H9 (cell line): ENCODE data around the gene ZNF280A. TPM values are rescaled to one million over a fixed set of nuclear protein-coding genes. Genes with fewer than 3 reads are reported as not detected.

Source experiments
- DNase-seq: peaks from one replicate; pipeline ENCODE4 v3.0.0-alpha.2; 2017
- H2AFZ ChIP-seq: one replicate; pipeline ENCODE4 v1.6.1; 2013; ENCODE audit warnings: mild to moderate bottlenecking, low read length, control low read depth, moderate library complexity
- H2AK5ac ChIP-seq: 2 replicates; pipeline ENCODE4 v1.6.1; 2013; ENCODE audit warnings: low read length, control low read depth, mixed read lengths; ENCODE audit not compliant: insufficient read length
- H2BK120ac ChIP-seq: one replicate; pipeline ENCODE4 v1.6.1; 2013; ENCODE audit warnings: low read depth, mild to moderate bottlenecking, low read length, control low read depth, inconsistent platforms; ENCODE audit not compliant: poor library complexity, severe bottlenecking
- H2BK12ac ChIP-seq: 2 replicates; pipeline ENCODE4 v1.6.1; 2013; ENCODE audit warnings: low read length, control low read depth, mixed read lengths, low read depth; ENCODE audit not compliant: insufficient read length
- H2BK15ac ChIP-seq: 2 replicates; pipeline ENCODE4 v1.6.1; 2013; ENCODE audit warnings: low read depth, low read length, control low read depth
- H2BK20ac ChIP-seq: one replicate; pipeline ENCODE4 v1.6.1; 2013; ENCODE audit warnings: low read depth, mild to moderate bottlenecking, low read length, control low read depth, inconsistent platforms; ENCODE audit not compliant: poor library complexity, severe bottlenecking
- H2BK5ac ChIP-seq: 2 replicates; pipeline ENCODE4 v1.6.1; 2013; ENCODE audit warnings: low read length, control low read depth, mixed read lengths; ENCODE audit not compliant: insufficient read length
- H3K14ac ChIP-seq: 2 replicates; pipeline ENCODE4 v1.6.1; 2013; ENCODE audit warnings: low read length, control low read depth; ENCODE audit not compliant: insufficient read depth
- H3K18ac ChIP-seq: 2 replicates; pipeline ENCODE4 v1.6.1; 2013; ENCODE audit warnings: low read depth, mild to moderate bottlenecking, mixed read lengths, low read length, control low read depth; ENCODE audit not compliant: insufficient read length
- H3K23ac ChIP-seq: 2 replicates; pipeline ENCODE4 v1.6.1; 2013; ENCODE audit warnings: low read length, control low read depth, mixed read lengths, low read depth; ENCODE audit not compliant: insufficient read length
- H3K23me2 ChIP-seq: 2 replicates; pipeline ENCODE4 v1.6.1; 2013; ENCODE audit warnings: low read depth, mild to moderate bottlenecking, mixed read lengths, low read length, control low read depth; ENCODE audit not compliant: insufficient read length, poor library complexity, severe bottlenecking
- H3K27ac ChIP-seq: 2 replicates; pipeline ENCODE4 v1.5.1; 2013; ENCODE audit warnings: low read length, control low read depth, mixed read lengths, low read depth; ENCODE audit not compliant: insufficient read length
- H3K27me3 ChIP-seq: 2 replicates; pipeline ENCODE4 v1.6.1; 2013; ENCODE audit warnings: low read length, control low read depth, inconsistent platforms; ENCODE audit not compliant: insufficient read depth
- H3K4ac ChIP-seq: 2 replicates; pipeline ENCODE4 v1.6.1; 2013; ENCODE audit warnings: low read depth, mild to moderate bottlenecking, control low read depth, inconsistent platforms, low read length, moderate library complexity
- H3K4me1 ChIP-seq: 2 replicates; pipeline ENCODE4 v1.6.1; 2013; ENCODE audit warnings: low read length, control low read depth, inconsistent platforms; ENCODE audit not compliant: insufficient read depth
- H3K4me2 ChIP-seq: 2 replicates; pipeline ENCODE4 v1.6.1; 2013; ENCODE audit warnings: low read length, control low read depth, mixed read lengths; ENCODE audit not compliant: insufficient read length, insufficient read depth
- H3K56ac ChIP-seq: 2 replicates; pipeline ENCODE4 v1.6.1; 2013; ENCODE audit warnings: low read depth, mild to moderate bottlenecking, mixed read lengths, low read length, control low read depth; ENCODE audit not compliant: insufficient read length
- H3K79me1 ChIP-seq: 2 replicates; pipeline ENCODE4 v1.6.1; 2013; ENCODE audit warnings: low read depth, mild to moderate bottlenecking, moderate library complexity, low read length, control low read depth, inconsistent platforms; ENCODE audit not compliant: insufficient read depth, poor library complexity, severe bottlenecking
- H3K79me2 ChIP-seq: 2 replicates; pipeline ENCODE4 v1.6.1; 2013; ENCODE audit warnings: low read length, control low read depth, inconsistent platforms; ENCODE audit not compliant: insufficient read depth
- H3K9ac ChIP-seq: 2 replicates; pipeline ENCODE4 v1.6.1; 2013; ENCODE audit warnings: low read length, control low read depth, mixed read lengths; ENCODE audit not compliant: insufficient read length; ENCODE audit errors: extremely low read depth
- H3K9me3 ChIP-seq: one replicate; pipeline ENCODE4 v1.6.1; 2013; ENCODE audit warnings: low read depth, low read length, inconsistent platforms; ENCODE audit not compliant: control insufficient read depth
- H3T11ph ChIP-seq: one replicate; pipeline ENCODE4 v1.6.1; 2013; ENCODE audit warnings: mild to moderate bottlenecking, low read length, control low read depth, inconsistent platforms
- H4K20me1 ChIP-seq: one replicate; pipeline ENCODE4 v1.6.1; 2013; ENCODE audit not compliant: control insufficient read depth, insufficient read length, insufficient read depth
- H4K5ac ChIP-seq: 2 replicates; pipeline ENCODE4 v1.6.1; 2013; ENCODE audit warnings: low read depth, mild to moderate bottlenecking, mixed read lengths, low read length, control low read depth; ENCODE audit not compliant: insufficient read length
- H4K8ac ChIP-seq: replicated peaks from 2 replicates; pipeline ENCODE4 v1.6.1; 2013; ENCODE audit warnings: low read length, control low read depth, mixed read lengths, low read depth; ENCODE audit not compliant: insufficient read length
- H4K91ac ChIP-seq: 2 replicates; pipeline ENCODE4 v1.6.1; 2013; ENCODE audit warnings: low read depth, mild to moderate bottlenecking, moderate library complexity, mixed read lengths, low read length, control low read depth; ENCODE audit not compliant: insufficient read length
- H3K27ac Mint-ChIP-seq, 3 experiments: 2 replicates in 2 of 3; 3 replicates in 1 of 3; pipeline ENCODE4 v1.8.0; 2020 to 2021; ENCODE audit warnings: mixed read lengths in 3 of 3, mild to moderate bottlenecking in 1 of 3, moderate library complexity in 1 of 3
- H3K27me3 Mint-ChIP-seq: 2 replicates; pipeline ENCODE4 v1.8.0; 2021; ENCODE audit warnings: low read depth, mild to moderate bottlenecking, moderate library complexity, mixed read lengths
- H3K36me3 Mint-ChIP-seq, 3 experiments: 2 replicates in 2 of 3; 3 replicates in 1 of 3; pipeline ENCODE4 v1.8.0; 2020 to 2021; ENCODE audit warnings: low read depth in 3 of 3, mixed read lengths in 3 of 3; ENCODE audit not compliant: insufficient read depth in 1 of 3
- H3K4me1 Mint-ChIP-seq, 2 experiments: 2 replicates each; pipeline ENCODE4 v1.8.0; 2020; ENCODE audit warnings: mixed read lengths in 2 of 2
- H3K4me3 Mint-ChIP-seq, 2 experiments: 2 replicates in 1 of 2; 3 replicates in 1 of 2; pipeline ENCODE4 v1.8.0; 2020 to 2021; ENCODE audit warnings: mild to moderate bottlenecking in 2 of 2, mixed read lengths in 2 of 2, moderate library complexity in 1 of 2
- H3K9me3 Mint-ChIP-seq, 2 experiments: 2 replicates in 1 of 2; 3 replicates in 1 of 2; pipeline ENCODE4 v1.8.0; 2020; ENCODE audit warnings: mild to moderate bottlenecking in 2 of 2, mixed read lengths in 2 of 2, moderate library complexity in 1 of 2
- WGBS: extraction: QIAGEN DNeasy Blood & Tissue Kit; methylation state at CpG from one replicate; pipeline ENCODE4 v1.1.7; 2013; ENCODE audit warnings: missing lambda C conversion rate, low lambda C conversion rate, mixed read lengths; ENCODE audit not compliant: insufficient read length; ENCODE audit errors: extremely low coverage; 5-methylcytosine and 5-hydroxymethylcytosine counted together
- total RNA-seq: library from RNA; stranded (reverse); gene quantifications from 2 replicates; pipeline ENCODE4 v1.2.1, GENCODE V29; 2021
- TF ChIP-seq, protein P1 (sequence below): fragments of 200-600 bp; sonication (generic); conservative IDR thresholded peaks from 3 replicates; pipeline ENCODE4 v1.8.0; 2021; ENCODE audit warnings: antibody characterized with exemption, mild to moderate bottlenecking

The ZNF280A gene
- total RNA-seq, 1 experiment from 2014 or later, result 0.13 TPM

DNA sequence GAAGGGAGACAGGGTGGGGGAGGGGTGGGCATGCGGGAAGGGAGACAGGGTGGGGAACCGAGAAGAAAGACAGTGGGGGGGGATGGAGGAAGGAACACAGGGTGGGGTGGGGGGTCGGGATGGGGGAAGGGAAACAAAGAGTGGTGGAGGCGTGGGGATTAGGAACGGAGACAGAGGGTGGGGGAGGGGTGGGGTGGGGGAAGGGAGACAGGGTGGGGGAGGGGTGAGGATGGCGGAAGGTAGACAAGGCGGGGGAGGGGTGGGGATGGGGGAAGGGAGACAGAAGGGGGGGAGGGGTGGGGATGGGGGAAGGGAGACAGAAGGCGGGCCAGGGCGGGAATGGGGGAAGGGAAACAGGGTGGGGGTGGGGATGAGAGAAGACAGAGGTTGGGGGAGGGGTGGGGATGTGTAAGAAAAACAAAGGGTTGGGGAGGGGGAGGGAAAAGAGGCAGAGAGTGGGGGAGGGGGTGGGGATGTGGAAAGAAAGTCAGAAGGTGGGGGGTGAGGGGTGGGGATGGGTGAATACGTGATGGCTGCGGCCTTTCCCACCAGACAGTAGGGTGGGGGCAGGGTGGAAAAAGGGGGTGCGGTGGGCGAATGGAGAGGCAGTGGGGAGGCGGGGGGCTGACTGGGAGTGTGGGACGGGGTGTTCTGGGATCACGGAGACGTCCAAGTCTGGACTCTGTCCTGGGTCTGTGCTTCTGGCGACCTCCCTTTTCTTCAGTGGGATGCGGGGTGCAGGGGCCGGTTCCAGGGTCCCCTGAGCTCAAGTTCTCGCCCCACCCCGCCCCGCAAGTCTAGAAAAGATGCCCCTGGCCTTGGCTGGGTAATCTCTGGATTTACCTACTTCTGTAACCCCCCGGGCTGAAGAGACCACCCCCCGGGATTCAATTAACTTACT is 38.3 kb upstream of the ZNF280A start:
- Histone ChIP-seq H2BK15ac (no peak overlapping the region), H3K79me2 (no peaks in the 10 kb centered on the region), H3K4me1 (no peaks in the 10 kb centered on the region), H2BK12ac (no peak overlapping the region), H2BK5ac (no peak overlapping the region), H2BK120ac (no peak overlapping the region), H3K23ac (no peak overlapping the region), H3K27ac (no peak overlapping the region), H3K27me3 (peaks cover 11% of the 10 kb centered on the region; the same call in 1 of the 2 replicates), H3K4ac (no peak overlapping the region), H4K20me1 (no peaks in the 10 kb centered on the region), H4K8ac (no peak overlapping the region), H3K18ac (no peak overlapping the region), H3K23me2 (no peaks in the 10 kb centered on the region), H3K4me2 (no peak overlapping the region), H3K9ac (no peak overlapping the region), H3K79me1 (no peaks in the 10 kb centered on the region), H3K14ac (no peak overlapping the region), H3K9me3 (no peaks in the 10 kb centered on the region), H2BK20ac (no peak overlapping the region), H2AK5ac (no peak overlapping the region), H2AFZ (no peak overlapping the region), H3T11ph (no peak overlapping the region), H4K5ac (no peak overlapping the region), H3K56ac (no peak overlapping the region), H4K91ac (no peak overlapping the region)
- H3K36me3 Mint-ChIP-seq, result peaks cover 0 to 7% (median 4%) of the 10 kb centered on the region in 3 experiments; a peak in 4 of 7 replicates
- H3K27me3 Mint-ChIP-seq, result peaks cover 84% of the 10 kb centered on the region
- no CpG with 5 or more reads among the region's 25 CpGs for whole genome bisulfite sequencing
- no peaks in the 10 kb centered on the region for H3K4me1 Mint-ChIP-seq
- TF ChIP-seq, protein P1, sequence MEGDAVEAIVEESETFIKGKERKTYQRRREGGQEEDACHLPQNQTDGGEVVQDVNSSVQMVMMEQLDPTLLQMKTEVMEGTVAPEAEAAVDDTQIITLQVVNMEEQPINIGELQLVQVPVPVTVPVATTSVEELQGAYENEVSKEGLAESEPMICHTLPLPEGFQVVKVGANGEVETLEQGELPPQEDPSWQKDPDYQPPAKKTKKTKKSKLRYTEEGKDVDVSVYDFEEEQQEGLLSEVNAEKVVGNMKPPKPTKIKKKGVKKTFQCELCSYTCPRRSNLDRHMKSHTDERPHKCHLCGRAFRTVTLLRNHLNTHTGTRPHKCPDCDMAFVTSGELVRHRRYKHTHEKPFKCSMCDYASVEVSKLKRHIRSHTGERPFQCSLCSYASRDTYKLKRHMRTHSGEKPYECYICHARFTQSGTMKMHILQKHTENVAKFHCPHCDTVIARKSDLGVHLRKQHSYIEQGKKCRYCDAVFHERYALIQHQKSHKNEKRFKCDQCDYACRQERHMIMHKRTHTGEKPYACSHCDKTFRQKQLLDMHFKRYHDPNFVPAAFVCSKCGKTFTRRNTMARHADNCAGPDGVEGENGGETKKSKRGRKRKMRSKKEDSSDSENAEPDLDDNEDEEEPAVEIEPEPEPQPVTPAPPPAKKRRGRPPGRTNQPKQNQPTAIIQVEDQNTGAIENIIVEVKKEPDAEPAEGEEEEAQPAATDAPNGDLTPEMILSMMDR, result no peak
- DNase-seq, result no peak
- H3K9me3 Mint-ChIP-seq, result peaks cover 11 to 21% of the 10 kb centered on the region in 2 experiments
- H3K4me3 Mint-ChIP-seq, result no peak overlapping the region
- no peak overlapping the region for H3K27ac Mint-ChIP-seq
